ENCODE measurements around the gene ALG6.
"Not testable (repeated sequence)": the region's sequence is repeated elsewhere in the genome, so short reads cannot be mapped to it uniquely, and the experiment has no call there.

Gene ALG6

GRCh38 chr1:63418101-63418500 is 50.7 kb downstream of the ALG6 start:
- DNase-seq = no peak

GRCh38 chr1:63420746-63421145 is 53.3 kb downstream of the ALG6 start:
- not testable (repeated sequence) for DNase-seq

- no peak for DNase-seq
Measured at GRCh38 chr1:63423649-63424048, 56.2 kb downstream of the ALG6 start.

- no peak for DNase-seq
Measured at GRCh38 chr1:63428815-63429214, 61.4 kb downstream of the ALG6 start.

GRCh38 chr1:63429281-63429680 is 61.9 kb downstream of the ALG6 start:
- DNase-seq = no peak

GRCh38 chr1:63435161-63435560 is 67.7 kb downstream of the ALG6 start:
- DNase-seq = no peak

GRCh38 chr1:63442141-63442475 is 74.7 kb downstream of the ALG6 start:
- no peak for DNase-seq

GRCh38 chr1:63448731-63449246 is 81.4 kb downstream of the ALG6 start:
- DNase-seq = no peak

GRCh38 chr1:63450416-63450815 is 83.0 kb downstream of the ALG6 start:
- DNase-seq = no peak

- DNase-seq = no peak
Measured at GRCh38 chr1:63453232-63453631, 85.8 kb downstream of the ALG6 start.

GRCh38 chr1:63454269-63454668 is 86.8 kb downstream of the ALG6 start:
- DNase-seq = peak; percentile 20

GRCh38 chr1:63458750-63459149 is 91.3 kb downstream of the ALG6 start:
- no peak for DNase-seq

- no peak for DNase-seq
Measured at GRCh38 chr1:63461661-63462230, 94.3 kb downstream of the ALG6 start.

GRCh38 chr1:63463248-63463647 is 95.8 kb downstream of the ALG6 start:
- no peak for DNase-seq

GRCh38 chr1:63466181-63466580 is 98.8 kb downstream of the ALG6 start:
- no peak for DNase-seq

- DNase-seq = peak; percentile 20
Measured at GRCh38 chr1:63466759-63467158, 99.3 kb downstream of the ALG6 start.

- DNase-seq = not testable (repeated sequence)
Measured at GRCh38 chr1:63468683-63469082, 101.3 kb downstream of the ALG6 start.

- no peak for DNase-seq
Measured at GRCh38 chr1:63475761-63476160, 108.3 kb downstream of the ALG6 start.

GRCh38 chr1:63480057-63480456 is 112.6 kb downstream of the ALG6 start:
- no peak for DNase-seq

GRCh38 chr1:63486629-63487028 is 119.2 kb downstream of the ALG6 start:
- DNase-seq = no peak

- no peak for DNase-seq
Measured at GRCh38 chr1:63487336-63488065, 120.1 kb downstream of the ALG6 start.

Data from NCI-H82 (cell line).